Muscle of leg (tissue), 11 donors: ENCODE results near the gene TMEM145. TPM values are rescaled to one million over a fixed set of nuclear protein-coding genes. Genes with fewer than 3 reads are reported as not detected.

Experiments
- DNase-seq: peaks from one replicate; pipeline ENCODE4 v3.0.0; 2013
- H3K27ac ChIP-seq: one replicate; pipeline ENCODE4 v1.5.1; 2013; ENCODE audit warnings: mild to moderate bottlenecking, low read length, control low read depth
- H3K27me3 ChIP-seq: one replicate; pipeline ENCODE4 v1.6.1; 2013; ENCODE audit warnings: low read length; ENCODE audit not compliant: control insufficient read depth, insufficient read depth
- H3K36me3 ChIP-seq: one replicate; pipeline ENCODE4 v1.6.1; 2013; ENCODE audit warnings: low read length; ENCODE audit not compliant: control insufficient read depth, insufficient read depth
- H3K4me1 ChIP-seq: one replicate; pipeline ENCODE4 v1.6.1; 2013; ENCODE audit warnings: low read length; ENCODE audit not compliant: control insufficient read depth, insufficient read depth
- H3K4me3 ChIP-seq: one replicate; pipeline ENCODE4 v1.5.1; 2013; ENCODE audit warnings: low read length, control low read depth
- H3K9me3 ChIP-seq: replicated peaks from 2 replicates; pipeline ENCODE4 v1.6.1; 2013; ENCODE audit warnings: low read depth, low read length; ENCODE audit not compliant: control insufficient read depth
- WGBS: methylation state at CpG from one replicate; pipeline ENCODE4 v1.1.5; 2013; ENCODE audit warnings: missing lambda C conversion rate; ENCODE audit not compliant: insufficient coverage; 5-methylcytosine and 5-hydroxymethylcytosine counted together
- polyA plus RNA-seq, 8 donors: library from polyadenylated mRNA; unstranded; fragments of 120-200 nt; gene quantifications; one replicate each; pipeline versions ENCODE4 v1.2.1 to v1.2.3, GENCODE V29; 2013; ENCODE audit warnings: inconsistent platforms in 1 of 8, low replicate concordance in 1 of 8; ENCODE audit not compliant: insufficient read length in 8 of 8, insufficient read depth in 1 of 8
- total RNA-seq: library from RNA; stranded (reverse); fragments of 120-200 nt; gene quantifications from one replicate; pipeline ENCODE4 v1.2.4, GENCODE V29; 2013

Gene TMEM145
- total and polyA plus RNA-seq, 9 donors, result 0.04 to 0.56 (median 0.32) TPM

- H3K4me1 ChIP-seq, result peaks cover 2% of the 10 kb centered on the region
- H3K9me3 ChIP-seq, result no peaks in the 10 kb centered on the region
- H3K27me3 ChIP-seq, result no peaks in the 10 kb centered on the region
- H3K27ac ChIP-seq, result no peak overlapping the region
- WGBS, result 82% methylated on average over 16 of the region's 24 CpGs
- H3K4me3 ChIP-seq, result no peak overlapping the region
- H3K36me3 ChIP-seq, result peaks cover 68% of the 10 kb centered on the region
- no peak for DNase-seq
Observed at GRCh38 chr19:42294471-42295137, 18.5 kb upstream of the TMEM145 start.

- Histone ChIP-seq H3K36me3 (peaks cover 60% of the 10 kb centered on the region), H3K4me3 (no peak overlapping the region), H3K4me1 (peaks cover 2% of the 10 kb centered on the region), H3K27ac (no peak overlapping the region), H3K27me3 (no peaks in the 10 kb centered on the region), H3K9me3 (no peaks in the 10 kb centered on the region)
- WGBS, result 78% methylated on average over 2 of the region's 5 CpGs
- DNase-seq, result no peak
Observed at GRCh38 chr19:42295342-42295741, 17.8 kb upstream of the TMEM145 start.

- Histone ChIP-seq H3K27ac (no peak overlapping the region), H3K36me3 (peaks cover 54% of the 10 kb centered on the region), H3K27me3 (no peaks in the 10 kb centered on the region), H3K9me3 (no peaks in the 10 kb centered on the region), H3K4me3 (no peak overlapping the region), H3K4me1 (peaks cover 2% of the 10 kb centered on the region)
- WGBS, result 47% methylated on average over 4 of the region's 6 CpGs
- DNase-seq, result peak; percentile 75
Observed at GRCh38 chr19:42295831-42296525, 17.1 kb upstream of the TMEM145 start.

- H3K27me3 ChIP-seq, result no peaks in the 10 kb centered on the region
- peaks cover 43% of the 10 kb centered on the region for H3K36me3 ChIP-seq
- H3K27ac ChIP-seq, result no peak overlapping the region
- DNase-seq, result peak; percentile 11
- WGBS, result 86% methylated on average over 7 of the region's 15 CpGs
- no peaks in the 10 kb centered on the region for H3K9me3 ChIP-seq
- peaks cover 7% of the 10 kb centered on the region for H3K4me1 ChIP-seq
- no peak overlapping the region for H3K4me3 ChIP-seq
Observed at GRCh38 chr19:42297039-42297438, 16.1 kb upstream of the TMEM145 start.

- Histone ChIP-seq H3K27ac (peak within 1 kb of the TSS; percentile 74), H3K4me3 (peak within 1 kb of the TSS; percentile 70), H3K36me3 (peaks cover 3% of the 10 kb centered on the region), H3K4me1 (peaks cover 17% of the 10 kb centered on the region), H3K27me3 (no peaks in the 10 kb centered on the region), H3K9me3 (no peaks in the 10 kb centered on the region)
- no peak for DNase-seq
- 5% methylated on average over 17 of the region's 21 CpGs for WGBS
Observed at GRCh38 chr19:42301646-42302203, 11.4 kb upstream of the TMEM145 start, which contains the start of gene PRR19. TSS of gene PRR19 (plus strand) at chr19:42302132. CDS start at chr19:42309585, 7,453 bp downstream.

- Histone ChIP-seq H3K4me3 (peak overlapping the region; percentile 70), H3K27ac (peak overlapping the region; percentile 37), H3K36me3 (no peaks in the 10 kb centered on the region), H3K27me3 (no peaks in the 10 kb centered on the region), H3K9me3 (no peaks in the 10 kb centered on the region), H3K4me1 (peaks cover 17% of the 10 kb centered on the region)
- no peak for DNase-seq
- 42% methylated on average over 3 of the region's 11 CpGs for WGBS
Observed at GRCh38 chr19:42303101-42303464, 10.0 kb upstream of the TMEM145 start.

GRCh38 chr19:42303876-42304275 is 9.2 kb upstream of the TMEM145 start:
- Histone ChIP-seq H3K4me3 (no peak overlapping the region), H3K4me1 (peaks cover 17% of the 10 kb centered on the region), H3K36me3 (no peaks in the 10 kb centered on the region), H3K27me3 (no peaks in the 10 kb centered on the region), H3K27ac (no peak overlapping the region), H3K9me3 (no peaks in the 10 kb centered on the region)
- WGBS, result 98% methylated on average over 5 of the region's 8 CpGs
- no peak for DNase-seq

- Histone ChIP-seq H3K4me1 (peaks cover 16% of the 10 kb centered on the region), H3K27me3 (no peaks in the 10 kb centered on the region), H3K4me3 (no peak overlapping the region), H3K27ac (no peak overlapping the region), H3K36me3 (no peaks in the 10 kb centered on the region), H3K9me3 (no peaks in the 10 kb centered on the region)
- no peak for DNase-seq
- 90% methylated on average over 17 of the region's 22 CpGs for WGBS
Observed at GRCh38 chr19:42306646-42307045, 6.5 kb upstream of the TMEM145 start.

GRCh38 chr19:42309686-42310085 is 3.4 kb upstream of the TMEM145 start:
- no peaks in the 10 kb centered on the region for H3K36me3 ChIP-seq
- H3K27ac ChIP-seq, result no peak overlapping the region
- H3K4me1 ChIP-seq, result peaks cover 3% of the 10 kb centered on the region
- no peak overlapping the region for H3K4me3 ChIP-seq
- no peak for DNase-seq
- no peaks in the 10 kb centered on the region for H3K9me3 ChIP-seq
- H3K27me3 ChIP-seq, result peaks cover 26% of the 10 kb centered on the region
- WGBS, result 90% methylated on average over 13 of the region's 14 CpGs

GRCh38 chr19:42311657-42312056 is 1.5 kb upstream of the TMEM145 start:
- Histone ChIP-seq H3K27me3 (peaks cover 35% of the 10 kb centered on the region), H3K4me3 (no peak overlapping the region), H3K9me3 (no peaks in the 10 kb centered on the region), H3K4me1 (peaks cover 3% of the 10 kb centered on the region), H3K27ac (no peak overlapping the region), H3K36me3 (no peaks in the 10 kb centered on the region)
- WGBS, result 67% methylated on average over 1 of the region's 2 CpGs
- no peak for DNase-seq
